ENCODE measurements around the gene DLX1. TPM values are rescaled to one million over a fixed set of nuclear protein-coding genes. Genes with fewer than 3 reads are reported as not detected.

The DLX1 gene
- total RNA-seq, 2 experiments from 2014 or later: not detected

- Mint-ChIP-seq H3K4me3 (peak overlapping the region; percentile 70), H3K27ac (peak overlapping the region; percentile 78), H3K36me3 (ENCODE audit: low read depth) (peaks cover 5% of the 10 kb centered on the region), H3K9me3 (peaks cover 2% of the 10 kb centered on the region), H3K27me3 (peaks cover 100% of the 10 kb centered on the region), H3K4me1 (ENCODE audit: low read depth) (peaks cover 71% of the 10 kb centered on the region)
- CTCF ChIA-PET: interaction anchor here (1.0 to 1.3 kb wide), 3 partner anchors 12 to 24 kb away, joined by 3 to 5 read pairs (median 3); no protein-coding TSS in a partner anchor
- Histone ChIP-seq H3K4me1 (ENCODE audit: insufficient read depth, low read length) (peaks cover 68% of the 10 kb centered on the region), H3K4me3 (ENCODE audit: low read length) (no peak overlapping the region), H3K36me3 (ENCODE audit: insufficient read depth, low read length) (no peaks in the 10 kb centered on the region), H3K27ac (ENCODE audit: low read depth in 1 of 2, low read length in 2 of 2) (no peak overlapping the region), H3K9me3 (ENCODE audit: control insufficient read depth in 1 of 2, insufficient read depth in 1 of 2, low read length in 2 of 2) (peaks cover 16 to 79% of the 10 kb centered on the region in 2 experiments), H3K27me3 (ENCODE audit: control insufficient read depth in 1 of 2, insufficient read depth in 2 of 2, low read length in 2 of 2) (peaks cover 99 to 100% of the 10 kb centered on the region in 2 experiments)
- ATAC-seq (ENCODE audit: poor library complexity) (no peak), DNase-seq (peak in 2 of 14 experiments; percentile 17 to 32)
- no peak for TF ChIP-seq CTCF (IDR thresholded peaks at IDR 0.05)
- POLR2A ChIA-PET: interaction anchor here (0.6 to 3.5 kb wide), 8 partner anchors 9 to 396 kb away, joined by 3 to 23 read pairs (median 4); partner anchors contain the start of genes DLX2 and DYNC1I2
- intact Hi-C loops (cut with DNase I, micrococcal nuclease): no loop called here
These were observed 2.2 kb upstream of the DLX1 start for GRCh38 chr2:172082944-172083627.

GRCh38 chr2:172083628-172084394 is 1.5 kb upstream of the DLX1 start:
- no peak overlapping the region for H3K27ac ChIP-seq (ENCODE audit: low read depth in 1 of 2, low read length in 2 of 2)
- H3K9me3 ChIP-seq (ENCODE audit: control insufficient read depth in 1 of 2, insufficient read depth in 1 of 2, low read length in 2 of 2): peaks cover 16 to 82% of the 10 kb centered on the region in 2 experiments
- peaks cover 11% of the 10 kb centered on the region for H3K36me3 Mint-ChIP-seq (ENCODE audit: low read depth)
- peaks cover 78% of the 10 kb centered on the region for H3K4me1 Mint-ChIP-seq (ENCODE audit: low read depth)
- peaks cover 75% of the 10 kb centered on the region for H3K4me1 ChIP-seq (ENCODE audit: insufficient read depth, low read length)
- POLR2A ChIA-PET: interaction anchor here (0.7 to 3.5 kb wide), 5 partner anchors 12 to 397 kb away, joined by 3 to 23 read pairs (median 4); partner anchors contain the start of genes DLX2 and DYNC1I2
- no peak for ATAC-seq (ENCODE audit: poor library complexity)
- peaks cover 100% of the 10 kb centered on the region for H3K27me3 Mint-ChIP-seq
- DNase-seq: peak in 2 of 14 experiments; percentile 25 to 32
- intact Hi-C loops (cut with DNase I, micrococcal nuclease): no loop called here
- peaks cover 2% of the 10 kb centered on the region for H3K9me3 Mint-ChIP-seq
- peak overlapping the region; percentile 70 for H3K4me3 Mint-ChIP-seq
- no peak for TF ChIP-seq CTCF (IDR thresholded peaks at IDR 0.05)
- peak overlapping the region; percentile 78 for H3K27ac Mint-ChIP-seq
- H3K36me3 ChIP-seq (ENCODE audit: insufficient read depth, low read length): no peaks in the 10 kb centered on the region
- peaks cover 99 to 100% of the 10 kb centered on the region in 2 experiments for H3K27me3 ChIP-seq (ENCODE audit: control insufficient read depth in 1 of 2, insufficient read depth in 2 of 2, low read length in 2 of 2)
- H3K4me3 ChIP-seq (ENCODE audit: low read length): no peak overlapping the region
- CTCF ChIA-PET: interaction anchor here (1.0 to 1.3 kb wide), 3 partner anchors 11 to 23 kb away, joined by 3 to 5 read pairs (median 3); no protein-coding TSS in a partner anchor

- peak overlapping the region; percentile 78 for H3K27ac Mint-ChIP-seq
- peaks cover 11% of the 10 kb centered on the region for H3K36me3 Mint-ChIP-seq (ENCODE audit: low read depth)
- H3K4me3 Mint-ChIP-seq: peak overlapping the region; percentile 70
- CTCF ChIA-PET: interaction anchor here (1.1 to 1.3 kb wide), 2 partner anchors 20 to 22 kb away, joined by 3 read pairs; no protein-coding TSS in a partner anchor
- no peak for DNase-seq
- no peaks in the 10 kb centered on the region for H3K36me3 ChIP-seq (ENCODE audit: insufficient read depth, low read length)
- POLR2A ChIA-PET: interaction anchor here (2.5 to 3.5 kb wide), 2 partner anchors 12 to 19 kb away, joined by 9 to 23 read pairs; partner anchors contain the start of gene DLX2
- H3K4me3 ChIP-seq (ENCODE audit: low read length): peak overlapping the region; percentile 41
- peaks cover 100% of the 10 kb centered on the region in 2 experiments for H3K27me3 ChIP-seq (ENCODE audit: control insufficient read depth in 1 of 2, insufficient read depth in 2 of 2, low read length in 2 of 2)
- H3K9me3 Mint-ChIP-seq: peaks cover 2% of the 10 kb centered on the region
- no peak overlapping the region for H3K27ac ChIP-seq (ENCODE audit: low read depth in 1 of 2, low read length in 2 of 2)
- peaks cover 75% of the 10 kb centered on the region for H3K4me1 ChIP-seq (ENCODE audit: insufficient read depth, low read length)
- H3K27me3 Mint-ChIP-seq: peaks cover 100% of the 10 kb centered on the region
- TF ChIP-seq CTCF (IDR thresholded peaks at IDR 0.05): no peak
- ATAC-seq (ENCODE audit: poor library complexity): no peak
- peaks cover 16 to 82% of the 10 kb centered on the region in 2 experiments for H3K9me3 ChIP-seq (ENCODE audit: control insufficient read depth in 1 of 2, insufficient read depth in 1 of 2, low read length in 2 of 2)
- intact Hi-C loops (cut with DNase I, micrococcal nuclease): no loop called here
- peaks cover 81% of the 10 kb centered on the region for H3K4me1 Mint-ChIP-seq (ENCODE audit: low read depth)
These were observed 987 bp upstream of the DLX1 start for GRCh38 chr2:172084395-172084644.

Data from CD4-positive, alpha-beta T cell (primary cell).